Fibroblast of skin of left biceps (primary cell): ENCODE measurements around the gene GRHL1.
A peak's percentile ranks its signal among the peaks of the same experiment; 100 is the strongest.
"Not testable (repeated sequence)": the region's sequence is repeated elsewhere in the genome, so short reads cannot be mapped to it uniquely, and the experiment has no call there.

Source experiments
- DNase-seq, 2 experiments: peaks; one replicate each; pipeline ENCODE4 v3.0.0-alpha.2; 2013; ENCODE audit warnings: low read depth in 2 of 2

Gene GRHL1, protein sequence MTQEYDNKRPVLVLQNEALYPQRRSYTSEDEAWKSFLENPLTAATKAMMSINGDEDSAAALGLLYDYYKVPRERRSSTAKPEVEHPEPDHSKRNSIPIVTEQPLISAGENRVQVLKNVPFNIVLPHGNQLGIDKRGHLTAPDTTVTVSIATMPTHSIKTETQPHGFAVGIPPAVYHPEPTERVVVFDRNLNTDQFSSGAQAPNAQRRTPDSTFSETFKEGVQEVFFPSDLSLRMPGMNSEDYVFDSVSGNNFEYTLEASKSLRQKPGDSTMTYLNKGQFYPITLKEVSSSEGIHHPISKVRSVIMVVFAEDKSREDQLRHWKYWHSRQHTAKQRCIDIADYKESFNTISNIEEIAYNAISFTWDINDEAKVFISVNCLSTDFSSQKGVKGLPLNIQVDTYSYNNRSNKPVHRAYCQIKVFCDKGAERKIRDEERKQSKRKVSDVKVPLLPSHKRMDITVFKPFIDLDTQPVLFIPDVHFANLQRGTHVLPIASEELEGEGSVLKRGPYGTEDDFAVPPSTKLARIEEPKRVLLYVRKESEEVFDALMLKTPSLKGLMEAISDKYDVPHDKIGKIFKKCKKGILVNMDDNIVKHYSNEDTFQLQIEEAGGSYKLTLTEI

DNA sequence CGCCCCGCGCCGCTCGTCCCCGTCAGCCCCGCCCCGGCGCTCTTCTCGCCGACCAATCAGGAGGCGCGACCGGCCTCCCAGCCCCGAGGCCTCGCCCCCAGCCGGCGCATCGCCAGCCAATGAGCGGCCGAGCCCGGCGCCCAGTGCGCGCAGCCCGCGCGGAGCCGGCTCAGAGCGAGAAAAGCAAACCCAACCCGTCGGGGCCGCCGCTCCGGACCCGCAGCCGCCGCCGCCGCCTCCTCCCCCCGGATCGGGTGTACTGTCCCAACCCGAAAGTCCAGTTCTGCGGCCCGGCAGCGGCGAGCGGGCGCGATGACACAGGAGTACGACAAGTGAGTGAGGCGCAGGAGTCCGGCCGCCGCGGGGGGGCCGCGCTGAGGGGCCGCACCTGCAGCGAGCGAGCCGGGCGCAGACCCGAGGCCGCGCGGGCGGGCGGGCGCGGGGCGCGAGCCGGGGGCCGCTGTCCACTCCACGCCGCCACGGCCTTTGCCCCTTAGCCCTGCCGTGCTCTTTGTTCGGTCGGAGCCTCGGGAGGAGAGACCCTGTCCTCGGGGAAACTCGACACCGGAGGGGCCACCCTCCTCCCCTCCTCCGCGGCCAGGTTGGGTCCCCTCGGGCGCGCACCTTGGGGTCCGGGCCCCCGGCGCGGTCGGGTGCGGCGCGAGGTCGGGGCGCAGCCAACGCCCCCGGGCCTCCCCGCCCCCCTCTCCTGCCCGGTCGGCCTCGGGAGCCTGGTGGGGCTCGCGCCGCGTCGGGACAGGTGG lies at the start of gene GRHL1:
TSS of gene GRHL1 (plus strand) at position 172 of the 764 bp plus-strand sequence. CDS start at position 313, 141 bp downstream.
- peak; percentile 75 to 79 for DNase-seq

DNA sequence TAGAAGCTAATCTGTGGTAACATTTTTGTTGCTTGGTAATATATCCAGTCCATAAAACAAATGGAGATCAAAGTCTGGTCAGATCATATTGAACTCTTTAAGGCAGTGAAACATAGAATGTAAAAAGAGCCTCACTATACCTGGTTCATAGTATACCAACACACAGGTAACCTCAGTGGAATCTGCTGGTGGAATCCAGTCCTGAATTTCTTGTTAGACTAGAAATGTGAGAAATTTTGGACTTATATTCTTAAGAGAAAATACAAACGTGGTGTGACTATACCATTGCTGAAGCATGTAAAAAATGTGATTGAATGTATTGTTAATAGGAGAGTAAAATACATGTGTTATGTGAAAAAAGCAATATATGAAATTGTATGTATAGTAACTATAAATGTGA lies 46.1 kb upstream of the GRHL1 start:
- DNase-seq = no peak

DNA sequence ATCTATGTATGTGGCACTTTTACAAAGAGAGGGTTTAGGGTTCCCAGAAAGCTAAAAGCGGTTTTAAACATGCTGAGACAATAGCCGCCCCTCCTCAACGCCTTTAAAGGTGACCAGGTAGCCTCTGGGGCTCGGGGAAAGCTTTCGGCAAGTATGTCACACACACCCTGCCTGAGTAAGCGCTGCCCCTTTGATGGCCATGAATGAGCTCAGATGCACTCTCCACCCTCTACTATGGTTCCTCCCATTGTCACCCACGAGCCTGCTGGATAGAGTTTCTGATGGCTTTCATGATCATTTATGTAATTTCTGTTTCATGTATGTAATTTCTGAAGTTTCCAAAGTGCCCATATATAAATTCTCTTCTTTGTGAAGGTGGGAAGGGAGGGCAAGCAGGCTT lies 44.1 kb upstream of the GRHL1 start:
- DNase-seq = no peak

DNA sequence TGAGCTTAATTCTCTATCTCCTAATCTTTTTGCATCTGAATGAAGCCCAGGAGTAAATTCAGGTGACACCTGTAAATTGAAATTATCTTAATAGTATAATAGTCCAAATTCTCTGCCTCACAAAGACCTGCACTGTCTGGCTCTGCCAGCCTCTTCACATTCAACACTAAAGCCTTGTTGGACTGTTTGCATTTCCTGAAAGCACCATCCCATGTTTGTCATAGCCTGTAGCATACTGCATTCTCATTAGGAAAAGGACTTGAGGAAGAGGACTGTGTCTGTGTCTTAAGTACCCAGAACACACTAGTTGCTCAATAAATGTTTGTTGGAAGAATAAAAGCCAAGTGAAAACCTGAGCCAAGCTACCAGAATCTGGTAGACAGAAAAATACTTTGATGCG lies 42.9 kb upstream of the GRHL1 start:
- no peak for DNase-seq

DNA sequence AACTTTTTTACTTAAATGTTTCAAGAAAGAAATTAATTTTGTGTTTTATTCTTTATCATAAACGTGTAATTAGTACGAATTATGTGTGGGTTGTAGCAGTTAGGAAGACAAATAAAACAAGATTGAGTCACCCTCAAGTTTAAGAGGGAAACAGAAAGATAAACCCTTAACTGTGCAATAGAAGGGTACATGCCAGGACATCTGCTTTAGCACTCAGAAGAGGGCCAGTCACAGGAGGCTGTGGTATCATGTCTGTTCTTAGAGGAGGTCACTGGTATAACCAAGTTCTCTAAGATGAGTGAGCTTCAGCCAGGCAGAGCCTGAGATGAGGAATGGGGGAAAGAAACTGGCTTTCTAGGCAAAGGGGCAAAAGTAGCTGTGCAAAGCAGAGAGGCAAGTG lies 42.4 kb upstream of the GRHL1 start:
- no peak for DNase-seq

DNA sequence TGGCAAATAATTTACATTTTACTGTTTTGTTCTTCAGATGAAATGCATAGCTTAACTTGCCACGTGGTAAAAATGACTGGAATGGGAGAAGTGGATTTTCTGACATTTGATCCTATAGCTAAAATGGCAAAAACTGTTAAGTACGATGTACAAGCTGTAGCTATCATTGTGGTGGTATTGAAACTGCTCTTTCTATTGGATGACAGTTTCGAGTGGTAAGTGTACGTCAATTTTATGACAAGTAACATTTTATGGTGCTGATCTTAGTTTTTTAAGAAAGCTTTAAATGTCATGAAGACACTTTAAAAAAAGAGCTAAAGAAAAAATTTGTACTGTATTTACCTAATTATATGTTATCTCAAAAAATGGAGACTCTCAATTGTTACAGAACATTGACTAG lies 40.8 kb upstream of the GRHL1 start:
- DNase-seq = no peak

DNA sequence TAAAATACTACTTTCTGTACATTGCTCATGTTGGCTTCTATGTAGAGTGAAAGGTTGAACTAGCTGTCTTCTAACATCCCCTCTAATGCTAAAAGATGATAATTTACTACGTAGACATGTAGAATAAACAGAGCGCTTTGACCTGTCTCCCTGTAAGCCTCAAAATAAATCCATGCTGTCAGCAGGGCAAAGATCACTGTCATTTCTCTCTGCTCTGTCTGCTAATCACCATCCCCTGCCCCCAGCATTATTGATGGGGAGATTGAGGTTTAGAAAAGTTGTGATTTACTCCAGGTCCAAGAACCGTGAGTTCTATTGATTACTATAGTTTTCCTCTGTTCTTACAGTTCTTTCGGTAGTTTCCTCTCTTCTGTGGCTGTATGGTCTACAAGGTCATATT lies 39.0 kb upstream of the GRHL1 start:
- no peak for DNase-seq

DNA sequence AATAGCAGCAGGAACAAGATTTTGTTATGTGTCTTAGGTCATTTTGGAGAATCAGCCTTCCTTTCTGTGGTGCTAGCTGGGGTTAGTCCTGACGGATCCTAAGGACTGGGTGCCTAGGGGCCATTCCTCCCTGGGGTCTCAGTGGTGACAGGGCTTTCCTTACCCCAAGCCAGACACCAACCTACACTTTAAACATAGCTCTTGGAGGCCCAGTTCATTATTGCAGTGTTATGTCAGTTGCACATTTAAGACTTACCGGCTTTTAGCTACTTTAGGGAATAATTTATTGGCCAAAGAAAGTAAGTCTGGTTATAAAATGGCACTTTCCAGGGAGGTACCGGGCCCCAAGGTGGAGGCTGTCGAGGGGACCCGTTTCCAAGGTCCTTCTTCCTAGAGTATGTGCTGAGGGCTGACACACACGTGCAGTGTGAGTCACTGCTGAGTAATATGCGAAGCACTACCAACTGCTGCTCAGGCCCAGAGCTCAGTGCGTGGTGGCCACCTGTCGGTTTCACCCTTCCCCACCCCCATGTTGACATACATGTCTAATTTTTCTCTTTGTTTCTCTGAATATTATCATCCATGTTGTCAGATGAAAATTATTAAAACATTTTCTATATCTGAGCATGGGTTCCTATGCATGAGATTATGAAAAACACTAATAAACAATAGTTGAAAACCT lies 37.0 kb upstream of the GRHL1 start:
- peak in 1 of 2 experiments; percentile 18 for DNase-seq

DNA sequence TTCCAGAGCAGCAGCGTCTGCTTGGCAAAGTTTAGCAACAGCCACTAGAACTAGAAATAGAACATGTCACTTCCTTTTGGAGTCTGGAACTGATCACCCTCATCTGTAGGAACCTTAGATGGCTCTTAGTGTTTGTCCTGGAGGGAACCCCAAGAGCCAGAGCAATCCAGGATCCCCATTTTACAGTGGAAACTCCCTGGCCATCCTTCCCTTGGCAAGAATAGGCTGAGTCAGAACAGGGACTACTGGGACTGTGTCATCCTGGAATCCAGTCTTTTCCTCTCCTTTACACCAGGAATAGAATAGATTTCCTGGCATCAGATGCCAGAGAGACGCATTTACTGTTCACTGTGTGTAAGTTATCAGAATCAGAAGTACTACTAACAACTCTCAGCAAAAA lies 33.2 kb upstream of the GRHL1 start:
- no peak for DNase-seq

DNA sequence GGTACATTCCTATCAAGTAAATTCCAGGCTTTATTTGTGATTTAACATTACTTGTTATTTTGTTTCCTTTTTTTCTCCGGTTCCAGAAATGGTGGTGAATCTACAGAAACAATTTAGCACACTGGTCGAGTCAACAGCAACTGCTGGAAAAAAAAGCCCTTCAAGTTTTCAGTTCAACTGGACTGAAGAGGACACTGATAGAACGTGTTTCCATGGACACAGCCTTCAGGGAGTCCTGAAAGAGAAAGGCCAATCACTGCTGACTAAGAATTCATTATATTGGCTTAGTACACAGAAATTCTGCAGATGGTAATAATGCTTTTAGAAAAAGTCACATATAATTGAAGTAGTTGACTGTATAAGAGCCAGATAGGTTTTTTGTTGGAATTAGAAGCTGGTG lies 32.0 kb upstream of the GRHL1 start:
- DNase-seq = no peak

DNA sequence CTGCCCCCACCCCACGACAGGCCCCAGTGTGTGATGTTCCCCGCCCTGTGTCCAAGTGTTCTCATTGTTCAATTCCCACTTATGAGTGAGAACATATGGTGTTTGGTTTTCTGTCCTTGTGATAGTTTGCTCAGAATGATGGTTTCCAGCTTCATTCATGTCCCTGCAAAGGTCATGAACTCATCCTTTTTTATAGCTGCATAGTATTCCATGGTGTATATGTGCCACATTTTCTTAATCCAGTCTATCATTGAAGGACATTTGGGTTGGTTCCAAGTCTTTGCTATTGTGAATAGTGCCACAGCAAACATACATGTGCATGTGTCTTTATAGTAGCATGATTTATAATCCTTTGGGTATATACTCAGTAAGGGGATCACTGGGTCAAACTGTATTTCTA lies 24.5 kb upstream of the GRHL1 start:
- not testable (repeated sequence) for DNase-seq

DNA sequence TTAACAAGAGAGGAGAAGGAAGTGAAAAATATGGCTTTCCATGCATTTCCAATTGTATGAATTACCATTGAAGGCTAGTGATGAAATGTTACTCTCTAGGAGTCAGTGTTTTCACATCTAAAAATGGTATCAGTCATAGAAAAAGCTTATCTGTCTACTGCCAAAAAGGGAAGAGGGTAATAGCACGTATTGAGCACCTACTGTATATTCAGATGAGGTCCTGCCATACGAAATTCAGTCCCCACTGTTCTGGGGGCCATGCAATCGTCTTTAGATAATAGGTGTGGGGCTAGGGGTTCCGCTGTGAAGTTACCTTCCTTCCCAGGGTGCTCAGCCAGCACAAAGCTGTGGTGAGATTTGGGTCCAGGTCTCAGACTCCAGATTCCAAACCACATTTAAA lies 14.2 kb upstream of the GRHL1 start:
- DNase-seq = no peak

DNA sequence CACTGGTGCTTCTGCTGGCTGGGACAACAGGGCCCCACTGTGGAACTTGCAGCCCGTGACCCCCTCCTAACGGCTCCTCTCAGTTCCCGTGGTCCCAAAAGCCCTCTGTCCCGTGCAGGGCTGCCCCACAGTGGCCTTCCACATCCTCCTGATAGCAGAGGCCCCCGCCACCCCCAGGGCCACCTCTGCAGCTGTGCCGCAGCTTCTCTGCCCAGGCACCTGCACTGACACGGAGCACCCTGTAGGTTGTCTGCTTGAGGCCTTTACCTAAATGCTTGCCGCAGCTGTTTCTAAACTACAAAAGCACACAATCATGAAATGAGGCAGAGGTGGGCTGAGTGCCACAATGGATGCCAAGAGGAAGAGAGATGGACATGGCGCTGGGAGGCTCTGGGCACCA lies 13.5 kb upstream of the GRHL1 start:
- DNase-seq = no peak

DNA sequence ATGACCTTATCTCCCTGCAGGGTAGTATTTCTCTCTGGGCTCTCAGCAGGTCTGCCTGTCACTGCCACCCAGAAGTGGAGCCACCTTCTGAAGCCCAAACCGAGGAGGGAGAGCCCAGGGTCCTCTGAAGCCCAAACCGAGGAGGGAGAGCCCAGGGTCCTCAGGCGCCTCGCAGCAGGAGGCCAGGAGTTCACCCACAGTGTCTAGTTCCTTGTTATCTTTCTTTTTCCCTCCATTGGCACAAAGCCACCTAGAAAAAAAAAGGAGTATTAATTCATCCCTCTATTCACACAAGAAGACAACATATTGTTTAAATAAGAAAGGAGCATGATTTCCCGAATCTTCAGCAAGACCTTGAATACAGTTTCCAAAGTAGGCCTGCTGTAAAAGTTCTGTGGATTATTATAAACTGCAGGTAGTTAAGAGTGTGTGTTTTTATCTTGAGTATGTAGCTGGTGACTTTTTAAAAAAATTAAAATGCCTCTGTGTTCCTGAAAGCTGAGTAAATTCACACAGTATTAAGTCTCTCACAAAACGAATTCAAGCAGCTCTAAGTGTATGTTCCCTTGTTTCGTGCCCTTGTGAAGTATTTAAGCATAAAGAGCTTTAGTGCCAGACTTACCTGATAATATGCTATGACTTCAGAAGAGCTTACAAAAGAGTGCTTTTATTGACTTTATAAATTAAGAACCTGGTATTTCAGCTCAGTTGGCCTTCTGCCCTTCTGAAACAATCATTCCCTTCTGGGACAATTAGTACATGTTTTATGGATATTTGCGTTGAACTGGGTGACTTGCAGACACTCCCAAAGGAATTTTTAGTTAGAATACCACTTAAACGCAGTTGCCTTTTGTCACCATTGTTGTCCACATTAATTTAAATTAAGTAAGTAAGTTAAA lies 11.7 kb upstream of the GRHL1 start:
- DNase-seq = no peak

DNA sequence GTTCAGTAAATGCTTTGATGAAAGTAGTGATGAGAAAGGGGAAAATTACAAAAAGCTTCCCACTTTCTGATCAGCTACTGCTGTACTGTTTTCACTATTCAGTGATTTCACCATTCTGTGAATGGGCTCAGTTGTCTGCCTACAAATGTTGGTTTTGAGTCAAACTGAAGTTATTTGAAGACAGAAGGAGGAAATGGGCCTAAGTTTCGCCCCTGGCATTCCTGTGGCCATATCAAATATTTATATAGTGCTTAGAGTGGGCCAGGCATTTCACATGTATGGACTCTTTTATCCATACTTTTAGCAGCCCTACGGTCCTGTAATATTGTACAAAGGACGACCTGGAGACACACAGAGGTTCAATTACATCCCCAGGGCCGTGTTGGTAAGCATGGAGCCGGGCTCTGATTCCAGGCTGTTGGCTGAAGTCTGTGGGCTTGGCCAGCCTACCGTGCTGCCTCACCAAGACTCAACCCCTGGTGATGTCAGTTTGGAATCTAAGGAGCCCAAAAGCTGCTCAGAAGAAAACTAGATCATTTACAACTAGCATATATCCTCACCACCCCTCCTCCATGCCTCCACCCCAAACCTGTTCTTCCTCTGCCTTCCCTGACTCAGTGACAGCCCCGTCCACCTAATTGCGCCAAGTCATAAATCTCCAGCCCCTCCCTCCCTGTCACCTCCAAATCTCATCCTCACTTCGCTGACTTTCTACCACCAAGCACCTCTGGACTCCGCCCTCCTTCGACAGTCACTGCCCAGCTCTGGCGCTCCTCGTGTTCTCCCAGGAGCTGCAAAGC lies 10.1 kb upstream of the GRHL1 start:
- DNase-seq = peak; percentile 51 to 53

DNA sequence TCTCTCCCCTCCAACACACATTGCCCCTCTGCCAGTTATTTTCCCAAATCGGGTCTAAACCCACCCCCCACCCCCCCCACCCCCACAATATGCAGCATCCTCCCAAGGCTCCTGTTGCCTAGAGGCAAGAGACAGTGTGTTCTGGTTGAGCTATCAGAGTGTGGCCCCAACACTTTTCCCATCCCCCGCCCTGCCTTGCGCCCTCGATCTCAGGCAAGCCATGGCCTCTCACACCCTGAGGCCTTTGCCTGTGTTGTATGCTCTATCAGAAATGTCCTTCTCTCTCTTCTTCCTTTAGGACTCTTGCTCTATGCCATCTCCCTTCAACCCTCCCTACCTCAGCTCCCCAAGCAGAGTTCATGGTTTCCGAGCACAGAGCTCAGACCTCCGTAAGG lies 9.5 kb upstream of the GRHL1 start:
- no peak for DNase-seq

DNA sequence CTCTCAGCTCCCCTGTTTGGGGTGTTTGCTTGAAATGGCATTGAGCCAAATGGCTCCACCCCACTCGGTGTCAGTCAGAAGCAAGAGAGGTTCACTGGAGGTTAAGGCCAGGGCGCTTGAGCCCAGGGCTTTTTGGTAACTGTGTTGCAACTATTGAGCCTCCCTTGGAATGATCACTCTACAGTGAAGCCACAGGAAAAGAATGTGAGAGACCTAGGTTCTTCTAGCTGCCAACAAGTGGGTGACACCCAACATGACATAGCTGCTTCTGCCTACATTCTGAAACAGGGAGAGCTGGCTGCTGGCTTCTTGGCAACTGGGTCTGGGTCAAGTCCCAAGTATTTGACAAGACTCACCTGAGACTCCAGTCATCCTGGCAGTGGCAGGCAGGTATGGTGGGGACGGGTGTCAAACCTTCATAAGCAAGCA lies 7.1 kb upstream of the GRHL1 start:
- no peak for DNase-seq

DNA sequence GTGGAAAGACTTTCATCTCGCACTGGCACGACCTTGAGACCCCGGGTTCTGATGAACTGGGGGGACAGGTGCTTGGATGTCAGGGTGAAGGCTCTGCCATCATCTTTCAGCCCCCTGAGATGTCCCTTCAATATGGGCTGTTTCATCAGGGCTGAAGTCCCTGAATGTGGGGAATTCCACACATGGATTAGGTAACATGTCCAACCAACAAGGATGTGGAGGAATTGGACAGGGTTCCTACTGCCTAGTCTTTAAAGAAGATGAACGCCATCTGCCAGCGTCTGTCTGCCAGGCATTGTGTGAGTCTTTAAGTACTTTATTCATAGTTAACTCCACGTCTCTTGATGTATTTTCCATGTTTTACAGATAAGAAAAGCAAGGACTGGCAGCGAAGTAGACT lies 5.9 kb upstream of the GRHL1 start:
- DNase-seq = no peak

DNA sequence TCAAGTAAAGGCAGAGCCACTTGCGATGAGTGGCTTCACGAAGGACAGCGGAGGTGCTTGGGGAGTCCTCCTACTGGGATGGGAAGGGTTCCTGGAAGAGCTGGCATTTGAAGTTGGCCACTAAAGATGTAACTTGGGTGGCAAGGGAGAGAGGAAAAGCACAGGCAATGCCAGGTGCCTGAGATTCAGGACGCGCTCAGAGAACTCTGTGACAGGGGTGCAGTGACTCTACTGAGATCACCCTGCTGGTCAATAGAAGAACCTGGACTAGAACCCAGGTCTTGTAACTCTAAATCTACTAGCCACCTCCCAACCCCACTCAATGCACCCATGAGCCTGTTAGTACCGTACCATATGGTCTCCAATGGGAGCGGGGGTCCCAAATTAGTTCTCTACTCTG lies 5.4 kb upstream of the GRHL1 start:
- no peak for DNase-seq

DNA sequence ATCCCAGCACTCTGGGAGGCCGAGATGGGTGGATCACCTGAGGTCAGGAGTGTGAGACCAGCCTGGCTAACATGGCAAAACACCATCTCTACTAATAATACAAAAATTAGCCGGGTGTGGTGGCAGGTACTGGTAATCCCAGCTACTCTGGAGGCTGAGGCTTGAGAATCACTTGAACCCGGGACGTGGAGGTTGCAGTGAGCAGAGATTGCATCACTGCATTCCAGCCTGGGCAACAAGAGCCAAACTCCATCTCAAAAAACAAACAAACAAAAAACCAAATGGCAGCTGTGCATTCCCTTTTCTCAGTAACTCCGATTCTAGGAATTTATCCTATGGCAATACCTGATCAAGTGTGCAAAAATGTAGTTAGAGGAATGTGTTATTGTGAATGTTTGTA lies 4.7 kb upstream of the GRHL1 start:
- DNase-seq = no peak
